GM10847 (cell line): ENCODE data around the gene GRID1.

Experiments
- POLR2A ChIP-seq: IDR thresholded peaks from 2 replicates; pipeline ENCODE4 v1.6.1; 2011; ENCODE audit not compliant: insufficient read length; ENCODE audit errors: extremely low read depth

Gene GRID1

DNA sequence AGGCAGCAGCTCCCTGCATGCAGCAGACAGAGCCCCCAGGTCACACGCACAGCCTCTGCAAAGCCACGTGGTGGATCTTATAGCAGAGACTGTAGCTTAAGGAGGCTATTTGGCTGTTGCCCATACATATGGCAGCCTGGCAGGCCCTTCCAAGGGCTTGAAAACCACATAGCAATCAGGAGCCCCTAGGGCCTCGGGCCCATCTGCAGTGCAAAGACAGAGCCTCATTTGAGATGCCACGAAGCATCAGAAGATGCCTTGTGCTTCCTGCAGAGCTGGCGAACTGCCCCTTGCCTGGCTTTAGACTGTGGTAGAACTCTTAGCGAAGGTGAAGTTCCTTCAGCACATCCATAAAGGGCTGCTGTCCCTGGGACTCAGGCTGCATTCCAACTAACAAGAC, 309.9 kb downstream of the GRID1 start:
- TF ChIP-seq POLR2A = no peak

- no peak for TF ChIP-seq POLR2A
These were observed 310.7 kb downstream of the GRID1 start for GRCh38 chr10:86055928-86056327.

DNA sequence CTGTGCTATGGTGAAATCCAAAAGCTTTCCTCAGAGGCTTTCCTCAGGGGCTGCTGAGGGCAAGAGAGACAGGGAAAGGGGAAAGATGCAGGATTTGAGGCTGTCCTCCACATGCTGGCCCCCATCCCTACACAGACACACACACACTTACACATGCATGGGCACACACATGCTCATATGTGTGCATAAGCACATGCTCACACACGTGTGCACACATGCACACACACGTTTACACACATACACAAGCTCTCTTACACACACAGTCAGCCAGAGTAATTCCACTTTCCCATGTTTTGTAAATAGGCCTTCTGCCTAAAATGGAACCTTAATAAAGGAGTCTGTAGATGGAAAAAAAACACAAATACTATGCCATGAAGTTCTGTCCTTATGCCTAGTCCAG, 312.9 kb downstream of the GRID1 start:
- TF ChIP-seq POLR2A = no peak

GRCh38 chr10:86051586-86051985, 315.0 kb downstream of the GRID1 start:
- TF ChIP-seq POLR2A = no peak

DNA sequence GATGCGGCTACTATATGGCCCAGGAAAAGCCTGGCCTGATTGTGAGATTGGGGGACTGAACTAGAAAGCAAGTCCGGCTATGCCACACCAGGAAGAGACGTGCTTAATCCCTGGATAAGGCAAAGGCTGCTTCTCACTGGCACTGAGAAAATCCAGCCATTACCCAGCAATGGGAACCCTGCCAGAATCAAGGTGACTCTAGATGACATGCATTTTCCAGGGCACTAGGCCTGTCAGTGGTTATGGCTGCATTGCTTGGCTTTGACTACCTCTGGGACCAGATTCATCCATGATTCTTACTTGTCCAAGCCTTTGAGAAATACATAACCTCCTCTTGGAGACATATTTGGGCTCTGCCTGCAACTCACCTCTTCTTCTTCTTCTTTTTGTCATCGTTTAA, 317.2 kb downstream of the GRID1 start:
- TF ChIP-seq POLR2A = no peak

DNA sequence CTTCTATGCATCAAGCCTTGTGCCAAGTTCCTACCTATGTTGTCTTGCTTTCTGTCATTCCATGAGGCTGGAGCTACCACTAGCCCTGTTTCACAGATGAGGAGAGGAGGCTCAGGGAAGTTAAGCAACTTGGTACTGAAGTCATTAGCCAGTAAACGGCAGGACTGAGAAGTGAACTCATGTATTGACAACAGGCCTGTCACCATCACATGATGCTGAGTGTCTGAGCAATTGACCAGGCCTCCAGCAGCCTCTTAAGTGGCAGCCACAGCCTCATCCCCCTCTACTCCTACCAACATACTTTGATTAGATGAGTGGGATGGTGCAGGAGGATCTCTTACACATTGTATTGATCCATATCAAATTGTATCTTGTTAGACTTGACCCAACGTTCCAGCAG, 317.6 kb downstream of the GRID1 start:
- no peak for TF ChIP-seq POLR2A

- TF ChIP-seq POLR2A = no peak
These were observed 318.0 kb downstream of the GRID1 start for GRCh38 chr10:86048571-86048970.

DNA sequence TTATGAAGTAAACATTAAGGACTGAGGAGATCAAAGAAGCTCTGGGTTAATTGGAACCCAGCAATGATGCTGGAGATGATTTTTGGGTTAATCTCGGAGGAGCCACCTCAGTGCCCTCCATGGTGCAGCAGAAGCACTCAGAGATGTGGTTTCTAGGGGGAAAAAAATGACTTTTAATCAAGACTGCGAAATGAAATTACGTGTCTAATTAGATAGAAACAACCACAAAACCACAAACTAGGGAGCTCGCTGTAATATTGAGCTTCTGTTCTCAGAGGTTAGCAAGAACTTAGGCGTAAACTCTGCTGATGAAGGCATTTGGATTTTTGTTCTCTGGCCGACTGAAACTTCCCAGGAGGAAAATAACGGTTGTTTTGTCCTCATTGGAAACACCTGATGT, 319.0 kb downstream of the GRID1 start:
- no peak for TF ChIP-seq POLR2A

DNA sequence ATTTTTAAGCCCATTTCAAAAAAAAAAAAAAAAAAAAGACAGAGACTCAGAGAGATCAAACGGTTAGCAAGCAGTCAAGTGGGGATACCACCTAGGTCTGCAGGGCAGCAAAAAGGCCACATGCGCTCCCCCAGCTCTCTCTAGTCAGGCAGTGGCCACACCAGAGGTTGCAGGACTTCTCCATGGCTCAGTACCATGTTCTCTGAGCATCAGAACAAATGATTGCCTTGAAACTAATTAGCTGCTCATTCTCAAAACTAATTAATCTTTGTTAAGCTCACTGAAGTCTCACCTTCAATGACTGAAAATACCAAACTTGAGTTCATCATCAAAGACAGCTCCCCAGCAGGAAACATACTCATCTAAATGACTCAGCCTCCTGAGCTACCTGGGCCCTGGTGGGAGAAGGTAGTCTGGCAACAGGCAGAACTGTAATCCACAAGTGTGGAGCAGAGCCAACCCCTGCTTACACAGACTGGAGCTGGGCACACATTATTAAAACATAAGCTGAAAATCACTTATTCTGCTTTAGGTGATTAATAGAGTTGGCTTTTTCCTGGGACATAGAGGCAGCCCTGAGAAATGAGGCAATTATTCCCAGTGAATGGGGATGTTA, 319.6 kb downstream of the GRID1 start:
- no peak for TF ChIP-seq POLR2A

- no peak for TF ChIP-seq POLR2A
These were observed 320.7 kb downstream of the GRID1 start for GRCh38 chr10:86045896-86046295.

- no peak for TF ChIP-seq POLR2A
These were observed 322.6 kb downstream of the GRID1 start for GRCh38 chr10:86044029-86044428.

DNA sequence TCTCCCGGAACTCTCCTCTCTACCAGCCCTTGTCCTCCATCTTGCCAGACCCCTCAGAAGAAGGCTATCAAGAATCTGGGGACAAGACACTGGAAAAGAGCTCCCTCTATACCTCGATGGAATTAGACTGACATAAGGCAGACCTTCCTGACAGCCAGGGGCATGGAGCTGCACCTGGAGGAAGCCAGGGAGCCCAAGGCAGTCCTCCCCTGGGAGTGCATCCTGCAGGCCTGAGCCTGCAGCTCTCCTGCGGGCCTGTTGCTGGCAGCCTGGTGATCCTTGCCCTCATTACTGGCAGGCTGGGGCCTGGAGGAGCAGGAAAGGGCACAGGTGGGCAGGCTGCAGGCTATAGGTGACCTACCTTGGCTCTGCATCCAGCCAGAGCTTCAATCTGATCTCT, 323.4 kb downstream of the GRID1 start:
- no peak for TF ChIP-seq POLR2A

DNA sequence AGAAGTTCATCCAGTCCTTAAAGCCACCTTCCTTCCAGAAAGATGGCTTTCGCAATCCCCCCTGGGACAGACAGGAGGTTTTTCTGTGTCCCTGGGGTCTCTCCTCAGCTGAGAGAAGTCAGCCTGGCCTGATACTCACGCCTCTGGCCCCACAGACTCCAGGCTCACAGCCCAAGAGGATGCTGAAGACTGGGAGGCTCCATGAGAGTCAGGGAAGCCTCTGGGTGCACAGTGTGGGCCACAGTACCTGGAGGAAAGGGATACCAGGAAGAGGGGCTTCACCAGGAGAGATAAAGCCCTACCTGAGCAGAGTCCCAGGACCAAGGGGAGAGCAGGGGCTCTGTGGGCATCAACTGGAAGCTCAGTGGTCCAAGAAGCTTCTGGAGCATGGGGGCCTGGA, 324.4 kb downstream of the GRID1 start:
- TF ChIP-seq POLR2A = no peak

DNA sequence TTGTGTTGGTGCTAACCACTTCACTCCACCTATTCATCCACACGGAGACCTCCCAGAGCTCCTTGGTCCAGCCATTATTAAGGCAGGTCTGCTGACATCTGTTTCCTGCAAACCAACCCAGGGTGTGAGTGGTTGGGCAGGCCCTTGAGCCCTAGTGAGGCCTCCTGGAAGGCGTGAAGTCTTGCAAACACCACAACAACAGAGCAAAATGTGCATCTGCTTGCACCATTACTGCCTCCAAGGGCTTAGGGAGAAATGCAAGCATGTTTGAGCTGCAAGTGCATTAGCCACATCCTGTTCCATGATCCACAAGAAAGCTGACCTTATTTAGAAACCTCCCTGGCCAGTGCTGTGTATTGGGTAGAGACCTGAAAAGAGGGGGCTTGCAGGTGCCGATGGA, 325.5 kb downstream of the GRID1 start:
- TF ChIP-seq POLR2A = no peak

DNA sequence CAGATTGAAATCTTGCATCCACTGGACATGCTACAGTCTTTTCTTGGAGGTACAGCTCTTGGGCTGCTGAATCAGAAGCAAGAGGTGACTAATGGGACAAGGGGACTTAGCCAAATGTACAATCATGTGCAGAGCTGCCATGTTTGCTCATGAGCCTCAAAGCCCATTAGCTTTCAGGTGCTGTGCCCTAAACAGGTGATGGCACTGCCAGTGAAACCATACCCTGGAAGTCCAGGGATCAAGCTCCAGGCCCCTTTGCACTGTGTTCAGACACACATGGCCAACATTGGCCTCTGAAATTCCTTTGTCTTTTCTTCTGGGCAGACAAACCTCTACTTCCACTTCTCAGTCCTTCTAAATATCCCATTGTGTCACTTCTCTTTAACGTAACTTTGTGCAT, 328.2 kb downstream of the GRID1 start:
- TF ChIP-seq POLR2A = no peak

GRCh38 chr10:86037096-86037495, 329.5 kb downstream of the GRID1 start:
- TF ChIP-seq POLR2A = no peak

DNA sequence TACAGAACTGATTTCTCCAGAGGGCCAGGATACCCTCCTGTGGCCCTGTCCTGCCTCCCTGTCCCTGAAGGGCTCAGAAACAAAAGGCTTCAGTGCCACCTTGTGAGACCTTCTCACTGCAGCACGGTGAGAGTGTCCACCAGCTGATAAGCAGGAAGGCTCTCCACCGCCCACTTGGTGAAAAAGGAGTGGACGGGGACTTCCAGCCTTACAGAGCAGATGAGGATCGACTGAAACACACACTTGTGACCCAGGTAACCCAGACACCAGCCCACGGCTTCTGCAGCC, 330.1 kb downstream of the GRID1 start:
- TF ChIP-seq POLR2A = no peak
